ENCODE data around the gene TEFM.
"Not testable (repeated sequence)": the region's sequence is repeated elsewhere in the genome, so short reads cannot be mapped to it uniquely, and the experiment has no call there.

The TEFM gene

GRCh38 chr17:30906101-30906911 lies at the start of gene TEFM:
Gene TEFM (minus strand): TSS chr17:30906238. CDS start chr17:30906198, 40 bp downstream.
- Histone ChIP-seq H3K4me3 (peak within 1 kb of the TSS; percentile 45 to 81 (median 66)), H3K27ac (peak within 1 kb of the TSS; percentile 58 to 98 (median 90))

GRCh38 chr17:30954046-30954830 lies 48.2 kb upstream of the TEFM start:
- H3K4me3 ChIP-seq, result no peak overlapping the region

GRCh38 chr17:30952638-30953393 lies 46.8 kb upstream of the TEFM start:
- H3K27ac ChIP-seq, result peak overlapping the region in 11 of 21 experiments; percentile 33 to 83 (median 68)
- no peak overlapping the region for H3K4me3 ChIP-seq

More at GRCh38 chr17:30954046-30954830, 48.2 kb upstream of the TEFM start:
- peak overlapping the region in 11 of 21 experiments; percentile 33 to 83 (median 52) for H3K27ac ChIP-seq

GRCh38 chr17:30950669-30951399 lies 44.8 kb upstream of the TEFM start:
- H3K27ac ChIP-seq, result peak overlapping the region in 5 of 21 experiments; percentile 9 to 67 (median 46)
- H3K4me3 ChIP-seq, result no peak overlapping the region

- no peak overlapping the region for H3K4me3 ChIP-seq
- peak overlapping the region in 5 of 21 experiments; percentile 35 to 65 (median 46) for H3K27ac ChIP-seq
Observed at GRCh38 chr17:30950189-30950588, 44.2 kb upstream of the TEFM start.

- no peak overlapping the region for H3K27ac ChIP-seq
- H3K4me3 ChIP-seq, result no peak overlapping the region
Observed at GRCh38 chr17:30947796-30948195, 41.8 kb upstream of the TEFM start.

GRCh38 chr17:30942308-30943079 lies 36.5 kb upstream of the TEFM start:
- Histone ChIP-seq H3K27ac (no peak overlapping the region), H3K4me3 (no peak overlapping the region)

GRCh38 chr17:30939051-30939689 lies 33.1 kb upstream of the TEFM start:
- H3K4me3 ChIP-seq, result no peak overlapping the region
- H3K27ac ChIP-seq, result peak overlapping the region in 4 of 21 experiments; percentile 12 to 41 (median 26)

- no peak overlapping the region for H3K27ac ChIP-seq
- no peak overlapping the region for H3K4me3 ChIP-seq
Observed at GRCh38 chr17:30933966-30934365, 27.9 kb upstream of the TEFM start.

GRCh38 chr17:30931582-30931981 lies 25.5 kb upstream of the TEFM start:
- not testable (repeated sequence) for H3K27ac ChIP-seq

GRCh38 chr17:30930495-30930894 lies 24.5 kb upstream of the TEFM start:
- no peak overlapping the region for H3K27ac ChIP-seq
- no peak overlapping the region for H3K4me3 ChIP-seq

More at GRCh38 chr17:30931582-30931981, 25.5 kb upstream of the TEFM start:
- not testable (repeated sequence) for H3K4me3 ChIP-seq

GRCh38 chr17:30929861-30930260 lies 23.8 kb upstream of the TEFM start:
- H3K27ac ChIP-seq, H3K4me3 ChIP-seq: not testable (repeated sequence)

GRCh38 chr17:30929081-30929633 lies 23.1 kb upstream of the TEFM start:
- Histone ChIP-seq H3K27ac (no peak overlapping the region), H3K4me3 (no peak overlapping the region)

GRCh38 chr17:30928584-30928983 lies 22.5 kb upstream of the TEFM start:
- no peak overlapping the region for H3K27ac ChIP-seq
- H3K4me3 ChIP-seq, result no peak overlapping the region

GRCh38 chr17:30927756-30928155 lies 21.7 kb upstream of the TEFM start:
- no peak overlapping the region for H3K4me3 ChIP-seq

GRCh38 chr17:30926516-30926915 lies 20.5 kb upstream of the TEFM start:
- Histone ChIP-seq H3K27ac (no peak overlapping the region), H3K4me3 (no peak overlapping the region)

More at GRCh38 chr17:30927756-30928155, 21.7 kb upstream of the TEFM start:
- no peak overlapping the region for H3K27ac ChIP-seq

- Histone ChIP-seq H3K4me3 (no peak overlapping the region), H3K27ac (no peak overlapping the region)
Observed at GRCh38 chr17:30924341-30924740, 18.3 kb upstream of the TEFM start.

All from skin epidermis (tissue), 12 donors.